Measurements from ENCODE around the gene TXNRD1. TPM values are rescaled to one million over a fixed set of nuclear protein-coding genes. Genes with fewer than 3 reads are reported as not detected.

Gene TXNRD1
- total and polyA plus RNA-seq, 4 donors: 23.6 to 70.8 (median 55.7) TPM

DNA sequence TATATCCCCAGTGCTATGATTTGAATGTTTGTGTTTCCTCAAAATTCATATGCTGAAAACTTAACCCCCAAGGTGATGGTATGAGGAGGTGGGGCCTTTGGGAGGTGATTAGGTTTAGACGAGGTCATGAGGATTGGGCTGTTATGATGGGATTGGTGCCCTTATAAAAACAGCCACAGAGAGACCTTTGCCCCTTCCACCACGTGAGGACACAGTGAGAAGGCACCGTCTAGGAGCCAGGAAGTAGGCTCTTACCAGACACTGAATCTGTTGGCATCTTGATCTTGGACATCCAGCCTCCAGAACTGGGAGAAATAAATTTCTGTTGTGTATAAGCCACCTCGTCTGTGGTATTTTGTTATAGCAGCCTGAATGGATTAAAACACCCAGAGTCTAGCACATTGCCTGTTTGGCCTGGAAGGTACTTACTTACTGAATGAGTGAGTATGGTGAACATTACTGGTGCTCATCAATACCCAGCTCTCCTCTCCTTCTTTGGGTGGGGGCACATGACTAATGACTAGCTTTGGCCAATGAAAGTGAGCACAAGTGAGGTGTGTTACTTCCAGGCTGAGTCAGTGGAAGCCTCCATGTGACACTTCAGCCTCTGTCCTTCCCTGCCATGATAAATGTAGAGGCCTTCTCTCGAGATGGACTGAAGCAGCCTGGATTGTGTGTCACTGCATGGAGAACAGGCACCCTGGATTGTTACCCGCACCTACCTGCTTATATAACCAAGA lies 168.7 kb downstream of the TXNRD1 start:
- Histone ChIP-seq H3K27ac (ENCODE audit: low read depth in 1 of 2, low read length in 2 of 2) (no peak overlapping the region), H3K9ac (ENCODE audit: low read depth in 1 of 2, low read length in 2 of 2) (no peak overlapping the region), H3K27me3 (ENCODE audit: control insufficient read depth in 4 of 4, insufficient read depth in 4 of 4, low read length in 3 of 4) (no peaks in the 10 kb centered on the region), H3K4me1 (ENCODE audit: control insufficient read depth in 4 of 4, insufficient read depth in 4 of 4, low read length in 3 of 4) (peaks cover 0 to 5% (median 3%) of the 10 kb centered on the region in 4 donors), H3K9me3 (ENCODE audit: control insufficient read depth in 4 of 4, low read length in 3 of 4) (no peaks in the 10 kb centered on the region), H3K36me3 (ENCODE audit: control insufficient read depth in 4 of 4, insufficient read depth in 3 of 4, low read depth in 1 of 4, low read length in 3 of 4) (no peaks in the 10 kb centered on the region), H3K4me3 (ENCODE audit: low read depth in 1 of 3, low read length in 3 of 3) (no peak overlapping the region)
- TF ChIP-seq JUND (IDR thresholded peaks at IDR 0.05) (no peak), NR2F2 (IDR thresholded peaks at IDR 0.05) (no peak), FOXA1 (IDR thresholded peaks at IDR 0.05) (no peak), HNF4G (IDR thresholded peaks at IDR 0.05) (no peak), YY1 (IDR thresholded peaks at IDR 0.05) (no peak), HNF4A (conservative IDR thresholded peaks at IDR 0.05) (no peak), EGR1 (IDR thresholded peaks at IDR 0.05; ENCODE audit: low read depth in 2 of 2) (no peak), RAD21 (IDR thresholded peaks at IDR 0.05) (no peak)
- TF ChIP-seq, protein P1, sequence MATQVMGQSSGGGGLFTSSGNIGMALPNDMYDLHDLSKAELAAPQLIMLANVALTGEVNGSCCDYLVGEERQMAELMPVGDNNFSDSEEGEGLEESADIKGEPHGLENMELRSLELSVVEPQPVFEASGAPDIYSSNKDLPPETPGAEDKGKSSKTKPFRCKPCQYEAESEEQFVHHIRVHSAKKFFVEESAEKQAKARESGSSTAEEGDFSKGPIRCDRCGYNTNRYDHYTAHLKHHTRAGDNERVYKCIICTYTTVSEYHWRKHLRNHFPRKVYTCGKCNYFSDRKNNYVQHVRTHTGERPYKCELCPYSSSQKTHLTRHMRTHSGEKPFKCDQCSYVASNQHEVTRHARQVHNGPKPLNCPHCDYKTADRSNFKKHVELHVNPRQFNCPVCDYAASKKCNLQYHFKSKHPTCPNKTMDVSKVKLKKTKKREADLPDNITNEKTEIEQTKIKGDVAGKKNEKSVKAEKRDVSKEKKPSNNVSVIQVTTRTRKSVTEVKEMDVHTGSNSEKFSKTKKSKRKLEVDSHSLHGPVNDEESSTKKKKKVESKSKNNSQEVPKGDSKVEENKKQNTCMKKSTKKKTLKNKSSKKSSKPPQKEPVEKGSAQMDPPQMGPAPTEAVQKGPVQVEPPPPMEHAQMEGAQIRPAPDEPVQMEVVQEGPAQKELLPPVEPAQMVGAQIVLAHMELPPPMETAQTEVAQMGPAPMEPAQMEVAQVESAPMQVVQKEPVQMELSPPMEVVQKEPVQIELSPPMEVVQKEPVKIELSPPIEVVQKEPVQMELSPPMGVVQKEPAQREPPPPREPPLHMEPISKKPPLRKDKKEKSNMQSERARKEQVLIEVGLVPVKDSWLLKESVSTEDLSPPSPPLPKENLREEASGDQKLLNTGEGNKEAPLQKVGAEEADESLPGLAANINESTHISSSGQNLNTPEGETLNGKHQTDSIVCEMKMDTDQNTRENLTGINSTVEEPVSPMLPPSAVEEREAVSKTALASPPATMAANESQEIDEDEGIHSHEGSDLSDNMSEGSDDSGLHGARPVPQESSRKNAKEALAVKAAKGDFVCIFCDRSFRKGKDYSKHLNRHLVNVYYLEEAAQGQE (IDR thresholded peaks at IDR 0.05): no peak
- TF ChIP-seq, protein P2, sequence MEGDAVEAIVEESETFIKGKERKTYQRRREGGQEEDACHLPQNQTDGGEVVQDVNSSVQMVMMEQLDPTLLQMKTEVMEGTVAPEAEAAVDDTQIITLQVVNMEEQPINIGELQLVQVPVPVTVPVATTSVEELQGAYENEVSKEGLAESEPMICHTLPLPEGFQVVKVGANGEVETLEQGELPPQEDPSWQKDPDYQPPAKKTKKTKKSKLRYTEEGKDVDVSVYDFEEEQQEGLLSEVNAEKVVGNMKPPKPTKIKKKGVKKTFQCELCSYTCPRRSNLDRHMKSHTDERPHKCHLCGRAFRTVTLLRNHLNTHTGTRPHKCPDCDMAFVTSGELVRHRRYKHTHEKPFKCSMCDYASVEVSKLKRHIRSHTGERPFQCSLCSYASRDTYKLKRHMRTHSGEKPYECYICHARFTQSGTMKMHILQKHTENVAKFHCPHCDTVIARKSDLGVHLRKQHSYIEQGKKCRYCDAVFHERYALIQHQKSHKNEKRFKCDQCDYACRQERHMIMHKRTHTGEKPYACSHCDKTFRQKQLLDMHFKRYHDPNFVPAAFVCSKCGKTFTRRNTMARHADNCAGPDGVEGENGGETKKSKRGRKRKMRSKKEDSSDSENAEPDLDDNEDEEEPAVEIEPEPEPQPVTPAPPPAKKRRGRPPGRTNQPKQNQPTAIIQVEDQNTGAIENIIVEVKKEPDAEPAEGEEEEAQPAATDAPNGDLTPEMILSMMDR (IDR thresholded peaks at IDR 0.05; ENCODE audit: low read depth, low read length, missing input control): no peak
- TF ChIP-seq, protein P3, sequence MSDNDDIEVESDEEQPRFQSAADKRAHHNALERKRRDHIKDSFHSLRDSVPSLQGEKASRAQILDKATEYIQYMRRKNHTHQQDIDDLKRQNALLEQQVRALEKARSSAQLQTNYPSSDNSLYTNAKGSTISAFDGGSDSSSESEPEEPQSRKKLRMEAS (IDR thresholded peaks at IDR 0.05): no peak
- TF ChIP-seq, protein P4, sequence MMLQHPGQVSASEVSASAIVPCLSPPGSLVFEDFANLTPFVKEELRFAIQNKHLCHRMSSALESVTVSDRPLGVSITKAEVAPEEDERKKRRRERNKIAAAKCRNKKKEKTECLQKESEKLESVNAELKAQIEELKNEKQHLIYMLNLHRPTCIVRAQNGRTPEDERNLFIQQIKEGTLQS (IDR thresholded peaks at IDR 0.05): no peak
- no peak for DNase-seq (ENCODE audit: low spot score)
- WGBS: 66% methylated on average over 6 of the region's 6 CpGs

DNA sequence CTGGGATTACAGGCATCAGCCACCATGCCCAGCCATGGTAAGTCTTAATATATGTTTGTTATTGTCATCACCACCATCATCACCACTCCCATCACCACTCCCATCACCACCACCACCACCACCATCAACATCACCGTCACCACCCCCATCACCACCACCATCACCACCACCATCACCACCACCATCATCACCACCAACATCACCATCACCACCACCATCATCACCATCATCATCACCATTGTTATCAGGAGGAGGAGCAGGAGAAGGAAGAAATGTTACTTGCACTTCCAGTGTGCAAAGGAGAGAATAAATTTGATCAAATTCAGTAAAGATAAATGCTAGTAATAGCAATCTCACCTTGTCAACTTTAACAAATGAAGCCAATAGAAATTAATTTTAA lies 169.9 kb downstream of the TXNRD1 start:
- no peak overlapping the region for H3K9ac ChIP-seq (ENCODE audit: low read depth in 1 of 2, low read length in 2 of 2)
- TF ChIP-seq TAF1 (conservative IDR thresholded peaks at IDR 0.05): no peak
- no peak for TF ChIP-seq EGR1 (IDR thresholded peaks at IDR 0.05; ENCODE audit: low read depth in 2 of 2)
- no peak for TF ChIP-seq JUND (IDR thresholded peaks at IDR 0.05)
- no peak for TF ChIP-seq SP1 (IDR thresholded peaks at IDR 0.05)
- no peak for TF ChIP-seq RXRA (IDR thresholded peaks at IDR 0.05)
- TF ChIP-seq FOXA2 (IDR thresholded peaks at IDR 0.05): no peak
- no peak for TF ChIP-seq FOXA1 (IDR thresholded peaks at IDR 0.05)
- TF ChIP-seq GABPA (IDR thresholded peaks at IDR 0.05 in 1 of 2, conservative IDR thresholded peaks at IDR 0.05 in 1 of 2): no peak
- TF ChIP-seq, protein P3 (IDR thresholded peaks at IDR 0.05): no peak
- TF ChIP-seq HNF4G (IDR thresholded peaks at IDR 0.05): no peak
- H3K36me3 ChIP-seq (ENCODE audit: control insufficient read depth in 4 of 4, insufficient read depth in 3 of 4, low read depth in 1 of 4, low read length in 3 of 4): no peaks in the 10 kb centered on the region
- no peaks in the 10 kb centered on the region for H3K27me3 ChIP-seq (ENCODE audit: control insufficient read depth in 4 of 4, insufficient read depth in 4 of 4, low read length in 3 of 4)
- no peak for DNase-seq (ENCODE audit: low spot score)
- WGBS: 97% methylated on average over 1 of the region's 1 CpG
- H3K9me3 ChIP-seq (ENCODE audit: control insufficient read depth in 4 of 4, low read length in 3 of 4): no peaks in the 10 kb centered on the region
- no peak overlapping the region for H3K27ac ChIP-seq (ENCODE audit: low read depth in 1 of 2, low read length in 2 of 2)
- no peak overlapping the region for H3K4me3 ChIP-seq (ENCODE audit: low read depth in 1 of 3, low read length in 3 of 3)
- H3K4me1 ChIP-seq (ENCODE audit: control insufficient read depth in 4 of 4, insufficient read depth in 4 of 4, low read length in 3 of 4): peaks cover 0 to 5% (median 3%) of the 10 kb centered on the region in 4 donors
